ENCODE measurements around the gene ARHGAP21. TPM values are rescaled to one million over a fixed set of nuclear protein-coding genes. Genes with fewer than 3 reads are reported as not detected.
A peak's percentile ranks its signal among the peaks of the same experiment; 100 is the strongest.

Gene ARHGAP21
- total and polyA plus RNA-seq, 12 donors = 23.0 to 52.3 (median 39.9) TPM

DNA sequence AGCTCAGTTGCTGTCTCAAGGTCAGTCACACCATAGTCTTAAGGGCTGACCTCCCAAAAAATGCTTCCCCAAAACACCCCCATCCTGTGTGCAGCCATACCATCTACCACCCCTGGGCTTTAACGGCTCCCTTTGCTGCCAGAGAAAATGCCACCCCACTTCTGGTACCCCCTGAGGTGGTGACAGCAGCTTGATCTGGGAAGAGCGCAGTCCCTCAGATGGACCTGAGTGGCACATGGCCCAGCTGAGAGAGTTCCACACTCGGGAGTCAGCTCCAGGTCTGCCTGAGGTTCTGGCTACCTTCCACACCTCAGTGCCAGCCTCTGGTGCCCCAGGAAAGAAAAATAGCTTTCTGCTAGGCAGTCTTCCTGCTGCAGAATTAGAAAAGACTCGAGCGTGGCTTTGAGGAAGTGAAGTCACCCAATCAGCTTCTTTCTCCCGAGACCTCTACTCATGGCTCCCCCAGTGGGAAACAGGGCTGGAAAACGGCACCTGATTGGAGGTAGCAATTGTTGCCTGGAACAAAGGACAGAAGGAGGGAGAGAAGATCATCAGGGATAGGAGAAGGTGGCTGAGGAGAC lies 151.7 kb downstream of the ARHGAP21 start:
- 57 to 67% methylated on average over 7 of the region's 7 CpGs for WGBS, 2 donors

GRCh38 chr10:24570658-24571426 lies 152.8 kb downstream of the ARHGAP21 start:
- intact Hi-C loops (cut with DNase I) = no loop called here
- H3K9me3 ChIP-seq = no peaks in the 10 kb centered on the region
- peaks cover 0 to 5% (median 0%) of the 10 kb centered on the region in 9 donors for H3K4me1 ChIP-seq
- H3K27me3 ChIP-seq = no peaks in the 10 kb centered on the region
- no peak for DNase-seq
- no peak overlapping the region for H3K4me3 ChIP-seq
- no peak for TF ChIP-seq CTCF (IDR thresholded peaks at IDR 0.05)
- peak in 1 of 8 donors; percentile 20 for ATAC-seq
- H3K36me3 ChIP-seq = no peaks in the 10 kb centered on the region
- H3K27ac ChIP-seq = no peak overlapping the region
- 89 to 92% methylated on average over 9 of the region's 9 CpGs for WGBS, 2 donors

More for the DNA sequence above, 151.7 kb downstream of the ARHGAP21 start:
- H3K9me3 ChIP-seq = no peaks in the 10 kb centered on the region
- TF ChIP-seq CTCF (IDR thresholded peaks at IDR 0.05) = no peak
- intact Hi-C loops (cut with DNase I) = no loop called here
- H3K27ac ChIP-seq = no peak overlapping the region
- no peaks in the 10 kb centered on the region for H3K27me3 ChIP-seq
- ATAC-seq (peak in 1 of 8 donors; percentile 54), DNase-seq (no peak)
- peaks cover 0 to 5% (median 0%) of the 10 kb centered on the region in 9 donors for H3K4me1 ChIP-seq
- H3K4me3 ChIP-seq = no peak overlapping the region
- H3K36me3 ChIP-seq = no peaks in the 10 kb centered on the region

DNA sequence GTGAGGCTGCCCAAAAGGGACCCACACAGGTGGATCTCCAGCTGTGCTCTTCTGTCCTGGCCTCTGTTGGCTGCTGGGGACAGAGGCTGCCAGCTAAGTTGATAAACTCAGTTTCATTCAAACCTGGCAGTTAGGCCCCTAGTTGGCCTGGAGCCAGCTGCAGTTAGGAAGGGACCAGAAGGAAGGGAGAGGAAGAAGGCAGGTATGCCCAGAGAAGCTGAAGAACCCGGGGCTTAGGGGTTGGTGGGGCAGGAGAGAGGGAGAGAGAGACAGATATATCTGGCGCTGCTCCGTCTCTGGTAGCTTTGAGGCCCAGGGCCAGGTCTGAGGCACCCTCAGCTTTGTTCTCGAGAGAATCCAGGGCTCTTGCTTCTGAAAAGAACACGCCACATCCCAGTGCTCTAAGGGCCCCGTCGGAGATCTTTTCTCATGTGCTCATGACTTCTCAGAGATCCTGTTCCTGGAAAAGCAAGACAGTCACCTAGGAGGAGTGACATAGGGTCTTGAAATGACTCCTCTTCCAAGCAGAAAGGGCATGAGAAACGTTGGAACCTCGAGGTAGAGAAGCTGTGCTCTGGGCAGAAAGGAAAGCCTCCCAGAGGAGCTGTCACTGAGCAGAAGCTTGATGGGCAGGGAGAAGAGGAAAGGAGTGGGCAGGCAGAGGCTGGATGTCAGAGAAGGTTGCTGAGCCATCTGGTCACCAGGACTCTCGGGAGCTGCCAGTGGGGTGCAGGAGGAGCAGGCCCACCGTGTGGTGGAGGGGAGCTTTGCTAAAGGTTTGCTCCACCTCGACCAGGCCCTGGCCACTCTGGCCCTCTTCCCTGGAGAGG lies 153.6 kb downstream of the ARHGAP21 start:
- Histone ChIP-seq H3K4me1 (peaks cover 0 to 5% (median 0%) of the 10 kb centered on the region in 9 donors), H3K4me3 (no peak overlapping the region), H3K36me3 (no peaks in the 10 kb centered on the region), H3K27ac (no peak overlapping the region), H3K9me3 (no peaks in the 10 kb centered on the region), H3K27me3 (no peaks in the 10 kb centered on the region)
- ATAC-seq (no peak), DNase-seq (no peak)
- no peak for TF ChIP-seq CTCF (IDR thresholded peaks at IDR 0.05)
- intact Hi-C loops (cut with DNase I) = no loop called here
- WGBS, 2 donors = 83 to 87% methylated on average over 12 of the region's 12 CpGs

- no peaks in the 10 kb centered on the region for H3K9me3 ChIP-seq
- no peak overlapping the region for H3K4me3 ChIP-seq
- no peaks in the 10 kb centered on the region for H3K36me3 ChIP-seq
- DNase-seq (no peak), ATAC-seq (no peak)
- intact Hi-C loops (cut with DNase I) = no loop called here
- H3K27ac ChIP-seq = no peak overlapping the region
- WGBS, 2 donors = 84 to 86% methylated on average over 13 of the region's 13 CpGs
- no peak for TF ChIP-seq CTCF (IDR thresholded peaks at IDR 0.05)
- H3K27me3 ChIP-seq = no peaks in the 10 kb centered on the region
- H3K4me1 ChIP-seq = peaks cover 0 to 1% (median 0%) of the 10 kb centered on the region in 9 donors
Observed at GRCh38 chr10:24569330-24569796, 154.3 kb downstream of the ARHGAP21 start.
